ENCODE results near the gene OXTR. TPM values are rescaled to one million over a fixed set of nuclear protein-coding genes. Genes with fewer than 3 reads are reported as not detected.

OXTR gene
- total RNA-seq, 1 experiment from 2014 or later, result 2.6 TPM

DNA sequence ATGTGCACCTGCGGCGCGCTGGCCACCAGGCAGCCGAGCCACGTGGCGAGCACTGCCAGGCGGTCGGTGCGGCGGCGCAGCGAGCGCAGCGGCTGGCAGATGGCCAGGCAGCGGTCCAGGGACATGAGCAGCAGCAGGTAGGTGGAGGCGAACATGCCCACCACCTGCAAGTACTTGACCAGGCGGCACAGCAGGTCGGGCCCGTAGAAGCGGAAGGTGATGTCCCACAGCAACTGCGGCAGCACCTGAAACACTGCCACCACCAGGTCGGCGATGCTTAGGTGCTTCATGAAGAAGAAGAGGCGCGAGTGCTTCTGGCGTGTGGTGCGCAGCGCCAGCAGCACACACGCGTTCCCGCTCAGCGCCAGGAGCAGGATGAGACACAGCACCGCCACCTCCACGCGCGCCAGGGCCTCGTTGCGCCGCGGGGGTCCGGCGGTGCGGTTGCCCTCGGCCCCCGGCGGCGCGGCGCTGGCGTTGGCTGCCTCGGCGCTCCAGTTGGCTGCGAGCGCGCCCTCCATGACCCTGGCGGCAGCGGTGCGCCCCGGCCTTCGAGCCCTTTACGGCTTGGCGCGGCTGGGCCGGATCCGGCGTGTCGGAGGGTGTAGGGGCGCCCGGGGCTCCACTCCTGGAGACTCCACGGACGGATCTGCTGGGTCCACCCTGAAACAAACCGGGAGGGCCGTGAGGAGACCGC, 1.6 kb downstream of the OXTR start:
- DNase-seq (ENCODE audit: low read depth), result no peak

DNA sequence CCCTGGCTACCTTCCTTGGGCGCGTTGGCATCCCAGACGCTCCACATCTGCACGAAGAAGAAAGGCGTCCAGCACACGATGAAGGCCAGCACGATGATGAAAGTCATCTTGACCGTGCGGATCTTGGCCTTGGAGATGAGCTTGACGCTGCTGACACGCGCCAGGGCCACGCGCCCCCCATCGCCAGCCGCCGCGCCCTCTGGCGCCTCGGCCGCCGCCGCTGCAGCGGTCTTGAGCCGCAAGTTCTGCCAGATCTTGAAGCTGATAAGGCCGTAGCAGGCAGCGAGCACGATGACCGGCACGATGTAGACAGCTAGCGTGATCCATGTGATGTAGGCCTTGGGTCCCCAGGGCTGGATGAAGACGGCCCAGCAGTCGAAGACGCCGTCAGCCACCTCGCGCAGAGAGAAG, 2.2 kb downstream of the OXTR start:
- DNase-seq (ENCODE audit: low read depth), result no peak

DNA sequence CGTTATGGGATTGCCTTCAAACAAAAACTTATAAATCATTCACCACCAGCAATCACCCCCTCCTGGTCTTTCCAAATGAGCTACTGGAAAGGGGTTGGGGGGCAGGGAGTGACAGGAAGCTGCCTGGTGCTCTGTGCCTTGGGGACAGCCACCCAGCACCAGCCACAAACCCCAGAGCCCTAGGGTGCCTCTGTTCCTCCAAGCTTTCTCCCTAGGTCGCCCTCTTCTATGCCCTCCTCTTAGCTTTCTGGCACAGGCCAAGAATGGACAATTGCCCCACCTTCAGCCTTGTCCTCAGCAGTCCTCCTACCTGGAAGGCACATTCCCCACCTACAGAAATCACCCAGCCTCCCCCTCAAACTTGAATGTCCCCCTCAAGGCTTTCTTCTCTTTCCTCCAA, 3.3 kb downstream of the OXTR start:
- DNase-seq (ENCODE audit: low read depth), result no peak

DNA sequence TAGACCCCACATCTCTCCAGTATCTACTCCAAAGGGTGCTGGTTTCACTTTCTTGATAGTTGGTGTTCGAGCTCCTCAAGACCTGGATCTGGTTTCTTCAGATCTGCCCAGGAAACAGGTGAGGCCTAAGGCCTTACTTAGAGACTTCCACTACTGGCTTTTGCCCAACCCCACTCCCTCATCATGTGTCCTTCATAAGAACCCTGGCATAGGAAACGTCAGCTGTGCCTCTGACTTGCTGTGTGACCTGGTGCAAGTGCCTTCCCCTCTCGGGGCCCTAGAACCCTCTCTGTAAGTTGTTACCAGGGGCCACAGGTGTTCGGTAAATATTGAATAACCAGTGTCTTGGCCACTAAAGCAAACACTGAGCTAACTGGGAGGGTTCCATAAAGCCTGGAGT, 3.9 kb downstream of the OXTR start:
- no peak for DNase-seq (ENCODE audit: low read depth)

DNA sequence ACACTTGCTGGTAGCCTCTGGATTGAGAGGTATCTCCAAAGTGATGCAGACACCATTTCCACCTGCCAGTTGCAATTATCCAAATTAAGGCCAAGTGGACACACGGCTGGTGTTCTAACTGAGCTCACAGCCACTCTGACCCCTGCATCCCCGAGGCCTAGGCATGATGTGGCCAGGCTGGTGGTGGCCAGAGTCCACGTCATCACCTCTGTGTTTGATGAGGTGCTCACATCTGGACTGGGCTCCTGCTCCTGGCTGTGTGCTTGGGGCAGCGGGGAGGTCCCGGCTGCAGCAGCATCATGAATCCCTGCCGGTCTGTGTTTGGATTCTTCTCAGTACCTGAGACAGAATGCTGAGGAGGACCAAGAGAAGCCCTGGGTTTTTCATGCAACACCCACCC, 4.9 kb downstream of the OXTR start:
- DNase-seq (ENCODE audit: low read depth), result no peak

DNA sequence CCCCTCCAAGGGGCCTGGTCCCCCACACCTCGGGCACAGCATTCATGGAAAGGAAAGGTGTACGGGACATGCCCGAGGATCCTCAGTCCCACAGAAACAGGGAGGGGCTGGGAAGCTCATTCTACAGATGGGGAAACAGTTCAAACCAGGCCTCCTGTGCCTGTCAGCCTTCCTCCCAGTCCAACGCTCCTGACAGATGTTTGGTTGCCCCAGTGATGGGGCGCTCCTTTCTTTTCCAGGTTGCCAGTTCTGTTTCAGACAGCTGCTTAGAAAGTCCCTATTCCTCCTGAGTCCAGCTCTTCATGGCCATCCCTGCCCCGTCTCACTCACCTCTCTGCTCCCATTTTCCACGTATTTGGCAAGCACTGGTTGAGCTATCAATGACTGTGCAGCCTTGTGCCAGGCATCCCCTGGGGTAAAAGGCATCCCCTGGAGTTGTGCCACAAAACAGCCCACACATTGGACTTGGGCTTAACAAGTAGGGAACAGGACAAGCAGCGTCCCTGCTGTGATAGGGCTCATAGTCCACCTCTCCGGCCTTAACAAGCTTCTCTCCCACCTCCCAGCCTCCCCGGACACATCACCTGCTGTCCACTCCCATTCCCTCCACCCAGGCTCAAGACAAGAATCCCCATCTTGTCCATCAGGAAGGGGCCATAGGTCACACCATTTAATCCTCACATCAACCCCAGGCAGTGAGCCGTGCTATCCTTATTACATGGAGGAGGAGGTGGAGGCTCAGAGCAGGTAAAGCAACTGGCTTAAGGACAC, 6.6 kb downstream of the OXTR start:
- DNase-seq (ENCODE audit: low read depth), result no peak

DNA sequence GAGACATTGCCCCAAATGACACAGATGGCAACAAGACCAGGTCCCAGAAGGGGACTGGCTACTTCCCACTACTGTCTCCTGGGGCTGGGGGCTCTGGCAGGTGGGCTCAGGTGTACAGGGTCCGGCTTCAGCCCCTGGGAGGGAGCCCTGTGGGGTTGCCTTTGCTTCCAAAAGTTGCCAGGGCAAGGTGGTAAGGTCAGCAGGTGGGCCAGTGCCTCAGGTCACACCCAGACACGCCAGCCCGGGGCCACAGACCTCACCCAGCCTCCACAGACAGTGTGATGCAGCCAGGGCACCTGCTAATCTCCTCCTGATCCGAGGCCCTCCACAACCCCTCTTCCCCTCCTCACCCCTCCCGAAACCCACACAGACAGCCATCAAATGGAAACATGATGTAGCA, 7.5 kb downstream of the OXTR start:
- DNase-seq (ENCODE audit: low read depth), result no peak

DNA sequence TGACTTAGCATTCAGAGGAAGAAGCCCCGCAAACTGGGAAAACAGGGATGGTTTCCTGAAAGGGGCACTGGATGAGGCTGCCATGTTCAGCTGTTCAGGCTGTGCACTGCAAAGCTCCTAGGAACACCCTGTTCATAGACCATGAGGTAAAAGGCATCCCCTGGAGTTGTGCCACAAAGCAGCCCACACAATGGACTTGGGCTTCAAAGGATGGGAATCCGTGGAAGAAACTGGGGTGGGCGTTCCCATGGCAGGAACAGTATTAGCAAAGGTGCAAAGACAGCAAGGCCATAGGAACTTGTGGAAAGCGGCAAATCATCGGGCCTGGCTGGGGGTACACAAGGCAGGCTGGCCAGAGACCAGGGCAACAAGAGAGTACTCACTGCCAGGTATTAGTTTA, 8.9 kb downstream of the OXTR start:
- no peak for DNase-seq (ENCODE audit: low read depth)

DNA sequence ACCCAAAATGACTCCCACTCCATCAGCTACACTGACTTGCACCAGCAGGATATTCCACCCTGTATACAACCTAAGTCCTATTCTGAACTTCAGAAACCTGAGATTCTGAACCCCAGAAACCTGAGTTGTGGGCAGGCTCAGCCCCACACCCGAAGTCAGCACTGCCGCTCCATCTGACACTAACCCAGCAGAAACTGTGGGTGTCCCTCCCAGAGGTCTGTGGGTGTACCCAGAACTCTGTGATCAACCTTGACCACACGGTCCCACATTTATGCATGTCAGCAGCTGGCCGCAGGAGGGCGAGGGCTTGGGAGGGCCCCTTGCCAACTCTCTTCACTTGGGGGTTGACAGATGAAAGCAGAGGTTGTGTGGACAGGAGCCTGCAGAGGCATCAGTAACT, 9.3 kb downstream of the OXTR start:
- DNase-seq (ENCODE audit: low read depth), result no peak

DNA sequence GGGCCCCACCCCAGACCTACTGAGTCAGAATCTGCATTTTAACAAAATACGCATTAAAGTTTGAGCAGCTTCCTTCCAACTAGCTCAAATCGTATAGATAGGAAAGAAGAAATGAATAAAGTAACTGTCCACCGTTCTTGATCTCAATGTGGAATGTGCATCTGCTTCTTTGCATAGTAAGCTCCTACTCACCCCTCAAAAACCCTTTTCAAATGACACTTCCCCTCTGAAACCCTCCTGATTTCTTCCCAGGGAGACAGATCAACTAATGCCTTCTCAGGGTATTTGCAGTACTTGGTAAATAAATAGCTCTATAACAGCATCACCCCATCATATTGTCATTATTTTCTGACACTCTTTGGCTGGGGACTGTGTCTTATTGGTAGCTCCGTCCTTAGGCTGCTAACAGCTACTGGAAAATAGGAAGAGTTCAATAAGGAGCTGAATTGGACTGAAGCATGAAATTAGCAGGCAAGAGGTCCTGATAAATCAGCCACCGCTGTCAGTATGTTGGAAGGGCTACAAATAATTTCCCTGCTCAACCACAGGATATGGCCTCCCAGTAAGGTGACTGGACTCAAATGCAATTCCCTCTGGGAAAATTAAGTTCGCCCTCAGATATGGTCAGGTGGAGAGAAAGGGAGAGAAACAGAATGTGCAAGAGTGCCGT, 10.2 kb downstream of the OXTR start:
- no peak for DNase-seq (ENCODE audit: low read depth)

DNA sequence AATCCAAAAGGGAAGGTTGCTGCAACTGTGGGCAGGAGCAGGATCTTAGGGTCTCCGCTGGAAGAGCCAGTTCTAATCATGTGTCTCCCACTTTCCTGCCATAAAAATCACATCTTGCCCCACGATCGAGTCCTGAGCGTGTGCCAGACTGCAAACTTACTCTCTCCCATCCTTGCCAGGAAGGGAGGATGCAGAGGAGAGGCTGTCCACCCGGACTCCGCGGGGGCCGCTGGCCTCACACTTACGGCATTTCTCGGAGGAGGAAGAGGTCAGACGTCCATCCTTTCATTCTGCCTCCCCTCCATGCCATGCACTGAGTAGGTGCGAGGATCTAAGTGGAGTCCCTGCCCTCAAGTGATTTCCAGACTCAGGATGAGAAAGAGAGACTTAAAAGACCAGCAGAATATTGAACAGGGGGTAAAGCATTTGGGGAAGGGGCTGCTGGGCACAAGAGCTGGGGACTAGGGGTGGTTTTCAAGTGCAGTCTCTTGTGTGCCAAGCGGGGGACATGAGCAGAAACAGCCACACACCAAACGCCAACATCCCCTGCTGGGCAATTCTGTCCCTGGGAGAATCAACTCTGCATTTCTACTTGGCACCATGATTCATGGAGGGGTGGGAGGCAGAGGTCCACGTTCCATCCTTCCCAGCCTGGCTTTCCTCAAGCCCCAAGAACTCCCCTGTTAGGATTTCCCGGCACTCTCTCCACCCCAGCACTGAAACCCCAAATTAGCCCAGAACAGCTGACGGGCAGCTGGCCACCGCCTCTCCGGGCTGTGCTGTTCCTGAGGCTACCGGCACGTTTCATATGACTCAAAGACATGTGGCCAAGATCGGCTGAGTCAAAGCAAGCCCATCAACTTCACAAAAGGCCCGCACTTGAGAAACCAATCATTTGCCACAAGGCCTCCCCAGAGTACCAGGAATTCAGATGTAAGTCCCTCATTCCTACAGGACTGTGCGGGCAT, 11.6 kb downstream of the OXTR start:
- peak; percentile 75 for DNase-seq (ENCODE audit: low read depth)

DNA sequence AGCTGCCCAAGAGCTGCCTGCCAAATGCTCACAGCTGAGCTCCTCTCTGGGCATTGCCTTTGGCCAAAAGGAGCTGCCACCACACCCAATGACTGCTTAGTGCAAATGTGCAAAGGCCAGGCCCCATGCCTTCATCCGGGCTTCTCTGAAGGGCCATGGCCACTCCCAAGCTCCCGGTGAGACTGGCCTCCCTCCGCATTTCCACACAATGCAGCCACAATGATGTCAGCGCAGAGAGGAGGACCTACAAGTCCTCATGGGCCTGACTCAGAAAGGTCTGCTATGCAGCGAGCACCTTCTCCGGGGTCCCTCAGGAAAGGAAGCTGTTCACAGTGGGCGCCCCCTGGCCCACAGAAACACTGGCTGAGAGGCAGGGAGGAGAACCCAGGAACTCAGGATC, 12.7 kb downstream of the OXTR start:
- DNase-seq (ENCODE audit: low read depth), result no peak

DNA sequence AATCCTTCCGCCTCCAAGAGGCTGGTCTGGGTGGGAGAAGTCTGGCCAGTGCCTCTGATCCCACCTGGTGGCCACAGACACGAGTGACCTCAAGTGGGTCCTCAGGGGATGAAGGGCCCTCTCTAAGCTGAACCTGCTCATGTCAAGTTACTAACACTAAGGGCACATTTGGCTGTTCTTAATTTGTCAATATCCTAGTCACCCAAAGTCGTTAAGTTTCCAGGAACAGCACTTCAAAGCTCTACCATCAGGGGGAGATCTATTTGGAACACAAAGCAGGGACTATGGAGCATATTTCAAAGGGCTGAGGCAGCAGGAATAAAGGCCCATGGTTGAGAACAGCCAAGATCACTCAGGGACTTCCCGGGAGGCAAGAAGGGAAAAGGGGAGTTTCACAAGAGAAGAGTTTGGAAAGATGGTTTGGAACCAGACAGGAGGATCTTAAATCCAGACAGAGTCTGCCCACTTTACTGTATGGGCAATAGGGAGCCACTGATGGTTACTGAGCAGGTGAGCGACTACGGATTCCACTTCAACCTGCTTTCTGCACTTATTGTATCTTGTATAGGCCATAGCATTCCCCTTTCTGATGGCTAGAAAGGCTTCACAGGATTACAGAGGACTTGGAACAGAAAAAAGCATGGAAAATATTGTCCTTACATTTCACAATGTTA, 13.7 kb downstream of the OXTR start:
- no peak for DNase-seq (ENCODE audit: low read depth)

DNA sequence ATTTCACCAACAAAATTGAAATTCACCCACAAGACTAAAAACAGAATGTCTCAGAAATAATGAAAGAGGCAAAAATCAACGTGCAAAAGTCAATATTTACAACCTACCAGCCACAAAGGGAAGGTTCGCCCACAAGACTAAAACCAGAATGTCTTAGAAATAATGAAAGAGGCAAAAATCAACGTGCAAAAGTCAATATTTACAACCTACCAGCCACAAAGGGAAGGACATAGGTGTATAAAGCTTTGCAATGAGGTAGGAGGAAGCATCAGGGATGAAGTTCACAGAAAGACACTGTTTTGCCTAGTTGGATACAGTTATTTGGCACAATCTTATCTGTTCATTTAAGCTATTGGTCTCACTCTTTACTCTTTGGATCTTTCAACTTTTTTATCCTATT, 14.3 kb downstream of the OXTR start:
- DNase-seq (ENCODE audit: low read depth), result no peak

DNA sequence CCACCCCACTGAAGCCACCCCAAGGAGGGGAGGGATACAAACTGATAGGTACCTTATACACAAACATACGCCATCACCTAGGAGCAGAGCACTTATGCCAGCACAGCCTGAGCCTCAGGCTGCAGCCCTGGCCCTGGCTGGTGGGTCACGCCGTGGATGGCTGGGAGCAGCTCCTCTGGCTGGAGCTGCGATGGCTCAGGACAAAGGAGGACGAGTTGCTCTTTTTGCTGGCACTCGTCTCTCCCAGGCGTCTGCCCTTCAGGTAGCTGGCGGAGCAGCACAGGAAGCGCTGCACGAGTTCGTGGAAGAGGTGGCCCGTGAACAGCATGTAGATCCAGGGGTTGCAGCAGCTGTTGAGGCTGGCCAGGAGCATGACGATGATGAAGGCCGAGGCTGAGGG, 16.6 kb downstream of the OXTR start:
- no peak for DNase-seq (ENCODE audit: low read depth)

DNA sequence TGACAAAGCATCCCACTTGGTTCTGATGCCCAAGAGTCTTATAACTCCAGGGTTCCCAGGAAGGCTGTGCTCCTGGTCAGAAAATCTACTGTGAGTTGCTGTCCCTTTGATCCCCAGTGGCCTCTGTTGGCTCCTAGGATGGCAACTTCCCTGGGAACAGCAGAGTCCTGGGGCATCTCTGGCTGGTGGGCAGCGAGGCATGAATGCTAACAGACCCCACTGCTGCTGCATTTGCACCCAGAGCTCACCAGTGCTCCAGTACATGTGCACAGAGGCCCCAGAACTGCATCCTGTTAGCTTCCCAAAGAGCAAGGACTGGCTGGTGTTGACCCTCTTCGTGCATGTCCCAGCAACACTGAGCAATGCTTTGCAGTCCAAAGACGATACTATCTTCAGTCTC, 20.1 kb downstream of the OXTR start:
- no peak for DNase-seq (ENCODE audit: low read depth)

DNA sequence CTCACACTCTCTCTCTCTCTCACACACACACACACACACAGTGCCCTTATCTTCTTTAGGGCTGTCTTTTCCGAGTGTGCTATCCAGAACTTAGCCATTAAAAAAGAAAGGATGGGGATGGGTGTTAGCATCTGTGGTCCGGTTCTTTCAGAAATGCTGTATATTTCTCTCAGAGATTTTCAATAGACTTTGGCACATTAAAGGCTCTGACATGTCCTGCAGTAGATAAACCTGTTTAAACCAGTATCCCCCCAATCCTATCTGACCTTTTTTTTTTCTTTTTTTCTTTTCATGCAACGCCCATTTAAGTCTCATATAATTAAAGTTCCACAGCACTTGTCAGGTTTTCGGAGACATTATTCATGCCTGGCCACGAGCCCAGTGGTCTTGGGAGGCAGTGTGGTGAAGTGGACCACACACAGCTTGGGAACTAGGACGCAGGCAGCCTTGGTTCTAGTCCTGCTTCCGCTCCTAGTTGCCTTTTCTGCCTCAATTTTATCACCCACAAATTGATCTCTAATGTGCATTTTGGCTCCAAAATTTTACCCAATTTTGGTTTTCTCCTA, 22.6 kb downstream of the OXTR start:
- DNase-seq (ENCODE audit: low read depth), result no peak

DNA sequence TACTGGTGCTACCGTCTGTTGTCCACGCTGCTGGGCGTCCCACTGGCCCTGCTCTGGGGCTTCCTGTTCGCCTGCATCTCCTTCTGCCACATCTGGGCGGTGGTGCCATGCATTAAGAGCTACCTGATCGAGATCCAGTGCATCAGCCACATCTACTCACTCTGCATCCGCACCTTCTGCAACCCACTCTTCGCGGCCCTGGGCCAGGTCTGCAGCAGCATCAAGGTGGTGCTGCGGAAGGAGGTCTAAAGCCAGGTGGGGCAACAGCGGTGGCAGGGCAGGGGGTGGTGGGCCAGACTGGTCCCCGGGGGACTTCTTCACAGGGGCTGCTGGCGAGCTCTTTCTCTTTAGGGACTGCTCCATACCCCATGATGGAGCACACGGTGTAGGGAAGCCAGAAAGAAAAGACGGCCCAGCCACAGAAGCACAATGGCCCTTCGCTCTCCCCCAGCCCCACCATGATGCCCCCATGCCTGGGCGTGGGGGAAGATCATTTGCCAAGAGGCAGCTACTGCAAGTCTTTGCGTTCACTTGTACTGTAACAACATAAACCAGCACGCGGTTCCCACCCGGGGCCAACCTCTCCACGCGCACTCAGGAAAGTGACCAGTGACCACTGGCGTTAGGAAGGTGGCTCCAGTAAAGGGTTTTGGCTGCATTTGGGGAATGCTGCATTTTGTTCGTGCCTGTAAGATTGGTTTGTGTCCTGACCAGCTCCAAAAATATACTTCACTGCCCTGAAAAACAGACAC, 23.6 kb downstream of the OXTR start:
- no peak for DNase-seq (ENCODE audit: low read depth)

DNA sequence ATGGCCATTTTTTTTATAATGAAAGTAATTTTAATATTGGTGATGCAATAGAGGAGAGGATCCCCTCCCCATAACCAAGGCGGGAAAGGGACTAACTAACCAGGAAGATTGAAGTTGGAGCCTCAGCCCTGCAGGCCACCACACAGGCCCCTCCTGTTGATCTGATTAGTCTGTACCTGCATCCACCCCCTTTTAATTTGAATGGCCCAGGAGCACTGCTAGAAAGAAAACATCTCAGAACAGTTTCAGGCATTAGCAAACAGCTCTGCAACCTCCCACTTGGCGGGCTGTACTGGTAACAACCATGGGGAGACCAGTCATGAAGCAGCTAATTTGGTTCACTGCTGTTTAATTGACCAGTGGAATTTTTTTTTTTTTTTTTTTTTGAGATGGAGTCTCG, 25.5 kb downstream of the OXTR start:
- no peak for DNase-seq (ENCODE audit: low read depth)
